Measurements from ENCODE around the gene GABBR2. TPM values are rescaled to one million over a fixed set of nuclear protein-coding genes. Genes with fewer than 3 reads are reported as not detected.

Gene GABBR2
- total RNA-seq, 1 experiment from 2014 or later: not detected

DNA sequence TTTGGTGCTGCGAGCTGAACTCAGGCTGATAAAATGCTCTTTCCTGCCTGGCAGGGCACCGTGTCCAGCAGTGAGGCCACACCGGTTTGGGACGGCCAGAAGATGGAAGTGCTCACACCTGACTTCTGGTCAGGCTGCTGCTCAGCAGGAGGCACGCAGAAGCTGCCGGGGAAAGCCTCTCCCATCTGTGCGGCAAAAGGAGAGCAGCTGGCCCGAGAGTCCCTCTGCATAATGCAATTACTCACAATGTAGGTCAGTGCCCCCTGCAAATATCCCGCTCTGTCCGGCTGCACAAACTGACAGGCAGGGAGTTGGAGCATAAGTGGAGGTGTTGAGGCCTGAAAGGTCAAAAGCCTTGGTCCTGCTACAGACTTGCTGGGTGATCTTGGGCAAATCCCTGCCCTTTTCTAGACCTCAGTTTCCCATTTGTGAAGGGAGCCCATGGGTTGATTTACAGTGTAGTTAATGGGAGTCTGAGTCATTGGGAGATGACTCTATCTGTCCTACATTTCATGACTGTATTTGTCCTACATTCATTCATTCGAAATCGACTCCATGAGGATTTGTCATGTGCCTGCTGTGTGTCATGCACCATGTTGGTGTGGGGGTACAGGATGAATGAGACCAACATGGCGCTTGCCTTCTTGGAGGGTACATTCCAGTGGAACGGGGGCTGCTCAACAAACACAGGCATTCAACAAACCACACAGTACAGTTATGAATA is 391.4 kb downstream of the GABBR2 start:
- Mint-ChIP-seq H3K27me3 (ENCODE audit: insufficient read depth, unreplicated experiment) (no peaks in the 10 kb centered on the region), H3K4me1 (ENCODE audit: insufficient read depth, unreplicated experiment) (peaks cover 6% of the 10 kb centered on the region)

DNA sequence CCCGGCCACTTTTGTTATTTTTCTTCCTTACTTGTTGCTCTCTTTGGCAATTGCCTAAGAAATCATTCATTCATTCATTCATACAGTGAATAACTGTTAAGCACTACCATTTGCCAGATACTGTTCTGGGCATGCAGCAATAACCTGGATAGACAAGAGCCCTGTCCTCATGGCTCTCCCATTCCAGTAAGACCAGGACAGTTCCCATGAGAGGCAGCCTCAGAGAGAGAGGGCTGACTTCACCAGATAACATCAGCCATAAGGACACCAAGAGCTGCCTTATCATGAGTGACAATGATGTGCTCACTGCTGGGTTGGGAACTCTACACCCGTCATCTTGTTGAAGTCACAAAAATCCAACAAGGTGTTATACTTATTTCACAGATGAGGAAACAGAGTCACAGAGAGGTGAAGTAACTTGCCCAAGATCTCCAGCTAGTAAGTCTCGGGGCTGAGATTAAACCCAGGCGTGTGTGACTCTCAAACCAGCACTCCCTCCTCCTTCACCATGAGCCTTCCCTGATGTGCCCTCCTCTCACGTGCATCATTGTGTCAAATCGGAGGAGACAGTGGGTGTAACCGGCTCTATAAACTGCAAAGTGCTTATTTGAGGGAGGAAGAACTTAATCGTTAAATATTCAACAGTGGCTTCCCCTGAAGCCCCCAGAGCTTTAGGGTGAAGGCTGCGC is 392.1 kb downstream of the GABBR2 start:
- BruUV-seq (replicated peaks): no TSS peak
- DNase-seq (ENCODE audit: unreplicated experiment): no peak
- CTCF ChIA-PET: interaction anchor here (0.5 to 5.3 kb wide), 27 partner anchors 7 to 682 kb away, joined by 3 to 103 read pairs (median 4); no protein-coding TSS in a partner anchor
- Mint-ChIP-seq H3K27ac (ENCODE audit: low read depth, unreplicated experiment) (peak overlapping the region; percentile 59), H3K4me1 (ENCODE audit: insufficient read depth, unreplicated experiment) (peaks cover 6% of the 10 kb centered on the region), H3K36me3 (ENCODE audit: insufficient read depth, unreplicated experiment) (no peaks in the 10 kb centered on the region), H3K4me3 (ENCODE audit: unreplicated experiment) (no peak overlapping the region), H3K9me3 (ENCODE audit: unreplicated experiment) (no peaks in the 10 kb centered on the region), H3K27me3 (ENCODE audit: insufficient read depth, unreplicated experiment) (no peaks in the 10 kb centered on the region)
- TF ChIP-seq, protein P1, sequence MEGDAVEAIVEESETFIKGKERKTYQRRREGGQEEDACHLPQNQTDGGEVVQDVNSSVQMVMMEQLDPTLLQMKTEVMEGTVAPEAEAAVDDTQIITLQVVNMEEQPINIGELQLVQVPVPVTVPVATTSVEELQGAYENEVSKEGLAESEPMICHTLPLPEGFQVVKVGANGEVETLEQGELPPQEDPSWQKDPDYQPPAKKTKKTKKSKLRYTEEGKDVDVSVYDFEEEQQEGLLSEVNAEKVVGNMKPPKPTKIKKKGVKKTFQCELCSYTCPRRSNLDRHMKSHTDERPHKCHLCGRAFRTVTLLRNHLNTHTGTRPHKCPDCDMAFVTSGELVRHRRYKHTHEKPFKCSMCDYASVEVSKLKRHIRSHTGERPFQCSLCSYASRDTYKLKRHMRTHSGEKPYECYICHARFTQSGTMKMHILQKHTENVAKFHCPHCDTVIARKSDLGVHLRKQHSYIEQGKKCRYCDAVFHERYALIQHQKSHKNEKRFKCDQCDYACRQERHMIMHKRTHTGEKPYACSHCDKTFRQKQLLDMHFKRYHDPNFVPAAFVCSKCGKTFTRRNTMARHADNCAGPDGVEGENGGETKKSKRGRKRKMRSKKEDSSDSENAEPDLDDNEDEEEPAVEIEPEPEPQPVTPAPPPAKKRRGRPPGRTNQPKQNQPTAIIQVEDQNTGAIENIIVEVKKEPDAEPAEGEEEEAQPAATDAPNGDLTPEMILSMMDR (IDR thresholded peaks at IDR 0.05; ENCODE audit: unreplicated experiment): no peak
- POLR2A ChIA-PET: no interaction called here
- intact Hi-C loops (cut with micrococcal nuclease): no loop called here

More for the DNA sequence above, 391.4 kb downstream of the GABBR2 start:
- TF ChIP-seq, protein P1 (IDR thresholded peaks at IDR 0.05; ENCODE audit: unreplicated experiment): no peak
- Mint-ChIP-seq H3K9me3 (ENCODE audit: unreplicated experiment) (no peaks in the 10 kb centered on the region), H3K27ac (ENCODE audit: low read depth, unreplicated experiment) (no peak overlapping the region), H3K36me3 (ENCODE audit: insufficient read depth, unreplicated experiment) (no peaks in the 10 kb centered on the region), H3K4me3 (ENCODE audit: unreplicated experiment) (no peak overlapping the region)
- no peak for DNase-seq (ENCODE audit: unreplicated experiment)
- ChIA-PET POLR2A (no interaction called here), CTCF (interaction anchor here (0.5 to 5.3 kb wide), 7 partner anchors 11 to 681 kb away, joined by 3 to 103 read pairs (median 4); no protein-coding TSS in a partner anchor)
- no TSS peak for BruUV-seq (replicated peaks)
- intact Hi-C loops (cut with micrococcal nuclease): no loop called here

DNA sequence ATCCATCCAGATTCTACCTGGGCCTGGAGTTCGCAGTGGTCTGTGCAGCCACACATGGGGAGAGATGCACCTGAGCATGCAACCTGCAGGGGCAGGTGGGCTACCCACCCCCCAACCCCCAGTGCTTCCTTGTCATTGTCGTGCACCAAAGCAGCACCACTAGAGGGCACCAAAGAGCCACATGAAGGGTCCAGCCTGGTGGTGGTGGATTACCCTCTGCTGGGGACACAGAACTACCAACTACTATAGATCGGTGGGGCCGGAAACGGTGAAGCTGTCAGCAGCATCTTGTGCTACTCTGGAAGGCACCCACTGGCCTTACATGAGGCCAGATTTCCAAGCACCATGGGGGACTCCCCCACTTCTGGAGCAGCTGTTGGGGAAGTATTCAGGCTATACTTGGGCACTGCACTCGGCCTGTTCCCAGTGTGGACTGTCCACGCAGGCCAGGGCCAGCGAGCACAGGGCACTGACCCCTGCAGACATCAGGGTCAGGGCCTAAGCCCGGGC is 393.1 kb downstream of the GABBR2 start:
- Mint-ChIP-seq H3K27ac (ENCODE audit: low read depth, unreplicated experiment) (no peak overlapping the region), H3K27me3 (ENCODE audit: insufficient read depth, unreplicated experiment) (no peaks in the 10 kb centered on the region), H3K4me3 (ENCODE audit: unreplicated experiment) (no peak overlapping the region), H3K9me3 (ENCODE audit: unreplicated experiment) (no peaks in the 10 kb centered on the region), H3K4me1 (ENCODE audit: insufficient read depth, unreplicated experiment) (peaks cover 6% of the 10 kb centered on the region), H3K36me3 (ENCODE audit: insufficient read depth, unreplicated experiment) (no peaks in the 10 kb centered on the region)
- CTCF ChIA-PET: interaction anchor here (0.6 to 5.3 kb wide), 43 partner anchors 8 to 824 kb away, joined by 3 to 103 read pairs (median 4); partner anchors contain the start of gene GALNT12
- POLR2A ChIA-PET: interaction anchor here (0.9 kb wide), 1 partner anchor 467 kb away, joined by 3 read pairs; no protein-coding TSS in a partner anchor
- intact Hi-C loops (cut with micrococcal nuclease): loop anchor here (1.0 to 2.0 kb wide), 4 partner anchors 207 to 476 kb away; no protein-coding TSS in a partner anchor
- TF ChIP-seq, protein P1 (IDR thresholded peaks at IDR 0.05; ENCODE audit: unreplicated experiment): peak; percentile 93
- peak; percentile 84 for DNase-seq (ENCODE audit: unreplicated experiment)
- BruUV-seq (replicated peaks): no TSS peak

DNA sequence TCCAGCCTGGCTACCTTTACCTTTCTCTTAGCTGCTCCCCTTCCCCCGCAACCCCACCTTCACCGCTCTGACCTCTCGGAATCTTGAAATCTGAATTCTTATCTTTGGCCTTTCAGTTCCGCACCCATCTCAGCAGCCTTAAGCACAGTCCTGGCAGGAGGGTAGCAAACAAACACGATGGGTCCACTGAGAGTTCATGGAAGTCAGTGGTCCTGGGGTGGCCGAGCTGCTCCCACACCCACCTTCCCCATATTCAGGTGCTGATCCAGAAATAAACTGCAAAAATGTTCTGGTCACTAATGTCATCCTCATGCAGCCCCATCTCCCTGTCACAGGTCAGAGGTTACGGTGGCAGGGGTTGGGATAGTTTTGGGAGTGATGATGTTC is 393.7 kb downstream of the GABBR2 start:
- BruUV-seq (replicated peaks): no TSS peak
- ChIA-PET POLR2A (interaction anchor here (0.9 kb wide), 1 partner anchor 467 kb away, joined by 3 read pairs; no protein-coding TSS in a partner anchor), CTCF (interaction anchor here (0.6 to 5.3 kb wide), 30 partner anchors 8 to 825 kb away, joined by 3 to 103 read pairs (median 4); partner anchors contain the start of gene GALNT12)
- Mint-ChIP-seq H3K9me3 (ENCODE audit: unreplicated experiment) (no peaks in the 10 kb centered on the region), H3K36me3 (ENCODE audit: insufficient read depth, unreplicated experiment) (no peaks in the 10 kb centered on the region), H3K4me1 (ENCODE audit: insufficient read depth, unreplicated experiment) (peaks cover 6% of the 10 kb centered on the region), H3K4me3 (ENCODE audit: unreplicated experiment) (no peak overlapping the region), H3K27ac (ENCODE audit: low read depth, unreplicated experiment) (no peak overlapping the region), H3K27me3 (ENCODE audit: insufficient read depth, unreplicated experiment) (no peaks in the 10 kb centered on the region)
- no peak for DNase-seq (ENCODE audit: unreplicated experiment)
- intact Hi-C loops (cut with micrococcal nuclease): loop anchor here (1.0 to 2.0 kb wide), 4 partner anchors 208 to 476 kb away; no protein-coding TSS in a partner anchor
- TF ChIP-seq, protein P1 (IDR thresholded peaks at IDR 0.05; ENCODE audit: unreplicated experiment): no peak

All from MCF 10A (cell line).